Activated CD8-positive, alpha-beta memory T cell treated with anti-CD3 and anti-CD28 coated beads for 4 hours (primary cell): Measurements from ENCODE around the gene IGF2.

Source experiments
- DNase-seq, 2 donors: peaks; one replicate each; pipeline ENCODE4 v3.0.0-alpha.2; 2020; ENCODE audit warnings: low read depth in 2 of 2

The IGF2 gene

GRCh38 chr11:2092464-2092910 is 46.7 kb downstream of the IGF2 start:
- no peak for DNase-seq

DNA sequence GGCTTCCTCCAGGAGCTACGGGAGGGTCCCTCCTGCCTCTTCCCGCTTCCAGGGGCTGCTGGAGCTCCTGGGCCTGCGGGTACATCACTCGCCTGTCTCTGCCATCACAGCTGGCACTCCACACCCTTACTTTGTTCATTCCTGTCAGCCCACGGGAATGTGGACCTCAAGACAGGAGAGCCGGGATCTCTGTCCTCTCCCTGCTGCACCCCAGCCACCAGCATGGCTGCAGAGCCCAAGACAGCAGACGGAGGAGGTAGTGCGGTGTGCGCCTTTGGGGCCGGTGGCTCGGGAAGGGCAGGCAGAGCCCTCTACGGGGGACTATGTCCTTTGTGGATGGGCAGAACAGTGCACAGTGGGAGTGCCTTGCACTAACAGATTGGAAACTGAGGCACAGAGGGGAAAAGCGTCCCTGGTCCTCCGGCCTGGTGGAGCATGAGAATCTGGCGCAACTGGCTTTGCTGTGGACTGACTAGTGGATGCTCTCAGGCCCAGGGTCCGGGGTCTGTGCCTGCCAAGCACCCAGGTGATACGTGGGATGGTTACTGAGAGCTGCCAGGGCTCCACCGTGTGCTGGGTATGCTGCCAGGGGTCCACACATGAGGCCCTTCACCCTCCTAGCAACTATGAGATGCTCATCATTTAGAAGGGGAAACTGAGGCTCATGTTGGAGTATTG is 47.3 kb downstream of the IGF2 start:
- no peak for DNase-seq

- no peak for DNase-seq
Measured at GRCh38 chr11:2091112-2091746, 48.0 kb downstream of the IGF2 start.

DNA sequence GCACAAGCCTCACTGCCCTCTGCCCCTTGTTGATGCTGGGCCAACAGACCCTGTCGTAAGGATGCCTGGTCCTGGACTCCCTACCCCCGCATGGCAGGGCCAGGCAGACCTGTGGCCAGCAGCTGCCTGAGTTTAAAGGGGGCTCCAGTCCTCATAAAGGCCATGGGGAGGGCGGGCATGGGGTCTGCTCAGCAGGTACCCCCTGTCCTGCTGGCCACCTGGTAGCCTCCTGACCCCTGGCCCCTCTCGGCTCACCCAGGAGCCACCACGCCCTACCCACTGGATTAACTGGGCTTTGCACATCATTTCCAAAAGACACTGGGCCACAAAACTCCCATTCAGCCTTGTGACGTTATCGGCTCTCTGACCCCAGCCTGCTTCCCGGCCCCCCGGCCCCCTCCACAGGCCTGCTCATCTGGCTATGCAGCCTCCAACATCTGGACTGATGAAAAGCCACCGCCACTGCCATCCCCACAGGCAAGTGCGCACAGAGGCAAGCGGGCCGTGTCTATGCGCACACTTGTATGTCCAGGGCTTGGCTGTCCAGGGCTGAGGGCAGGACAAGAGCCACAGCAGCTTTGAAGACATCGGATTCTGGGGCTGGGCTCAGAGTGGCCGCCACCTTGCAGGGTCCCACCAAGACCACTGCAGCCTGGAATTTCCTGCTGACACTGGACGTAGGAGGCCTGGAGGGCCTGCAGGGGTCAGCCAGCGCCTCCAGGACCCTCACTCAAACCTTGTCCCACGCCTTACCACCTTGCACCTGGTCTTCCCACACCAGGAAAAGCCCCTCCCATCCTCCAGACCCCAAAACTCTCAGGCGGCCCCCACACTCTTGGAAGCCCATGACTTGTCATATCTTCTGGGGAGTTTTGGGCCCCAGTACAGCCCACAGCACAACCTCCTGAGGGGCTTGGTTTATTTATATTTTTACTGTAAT is 48.7 kb downstream of the IGF2 start:
- no peak for DNase-seq

DNA sequence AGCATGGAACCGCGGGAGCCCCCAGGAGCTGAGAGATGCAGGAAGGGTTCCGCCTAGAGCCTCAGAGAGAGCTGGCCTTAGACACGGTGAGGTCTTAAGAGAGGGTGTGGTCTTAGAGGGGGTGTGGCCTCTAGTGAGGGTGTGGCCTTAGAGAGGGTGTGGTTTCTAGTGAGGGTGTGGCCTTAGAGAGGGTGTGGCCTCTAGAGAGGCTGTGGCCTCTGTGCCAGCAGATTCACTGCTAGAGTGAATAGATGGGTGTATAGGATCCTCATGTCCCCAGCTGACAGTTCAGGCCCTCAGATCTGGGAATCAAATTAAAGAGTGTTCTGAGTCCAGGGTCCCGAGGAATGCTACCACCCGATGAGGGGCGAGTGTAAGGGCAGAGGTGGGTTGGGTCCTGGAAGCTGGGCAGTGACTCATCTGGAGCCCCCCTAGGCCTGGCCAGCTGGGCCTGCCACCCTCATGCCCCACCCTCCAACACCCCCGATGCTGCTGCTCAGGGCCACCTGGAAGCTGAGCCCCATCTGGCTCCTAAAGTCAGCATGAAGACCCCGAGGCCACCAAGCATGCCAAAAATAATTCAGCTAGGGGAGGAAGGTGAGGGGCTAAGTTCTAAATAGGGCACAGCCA is 49.5 kb downstream of the IGF2 start:
- DNase-seq = no peak

GRCh38 chr11:2088746-2089535 is 50.2 kb downstream of the IGF2 start:
- DNase-seq = no peak

GRCh38 chr11:2088284-2088683 is 50.9 kb downstream of the IGF2 start:
- no peak for DNase-seq

- DNase-seq = no peak
Measured at GRCh38 chr11:2086239-2087040, 52.7 kb downstream of the IGF2 start.

- DNase-seq = no peak
Measured at GRCh38 chr11:2085251-2086066, 53.7 kb downstream of the IGF2 start.

- DNase-seq = no peak
Measured at GRCh38 chr11:2084721-2085120, 54.5 kb downstream of the IGF2 start.
